Cardiac fibroblast (primary cell): ENCODE results near the gene CCDC178.

ENCODE experiments used
- DNase-seq, 2 donors: peaks; one replicate each; pipeline versions ENCODE4 v3.0.0 to v3.0.0-alpha.2; 2010; ENCODE audit warnings: low read depth in 2 of 2
- H3K4me3 ChIP-seq, 2 donors: replicated peaks in 1 of 2; 1 replicate in 1 of 2; 2 replicates in 1 of 2; pipeline ENCODE4 v1.5.1; 2011; ENCODE audit warnings: low read depth in 2 of 2, low read length in 2 of 2, mild to moderate bottlenecking in 2 of 2, moderate library complexity in 1 of 2
- TF ChIP-seq, protein P1 (sequence below): IDR thresholded peaks from one replicate; pipeline ENCODE4 v1.5.1; 2011; ENCODE audit warnings: low read depth, mild to moderate bottlenecking, low read length, inconsistent platforms

The CCDC178 gene

DNA sequence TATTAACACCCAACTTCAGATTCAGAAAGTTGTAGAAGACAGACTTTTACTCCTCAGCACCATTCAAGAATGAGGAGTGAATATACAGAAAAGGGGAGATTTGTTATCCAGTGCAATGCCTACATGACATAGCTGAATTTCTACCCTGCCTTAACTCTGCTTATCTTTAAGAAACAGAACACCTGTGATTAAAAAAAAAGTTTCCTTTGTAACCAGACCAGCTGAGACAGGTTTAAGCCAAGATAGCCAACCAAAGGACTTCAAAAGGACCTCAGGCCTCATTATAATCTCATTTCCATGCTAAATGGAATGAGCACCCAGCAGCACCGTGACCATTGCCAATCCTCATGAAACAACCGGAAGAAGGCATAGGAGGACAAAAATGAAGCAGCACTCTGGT is 122.9 kb downstream of the CCDC178 start:
- DNase-seq, result no peak
- no peak overlapping the region for H3K4me3 ChIP-seq
- TF ChIP-seq, protein P1, sequence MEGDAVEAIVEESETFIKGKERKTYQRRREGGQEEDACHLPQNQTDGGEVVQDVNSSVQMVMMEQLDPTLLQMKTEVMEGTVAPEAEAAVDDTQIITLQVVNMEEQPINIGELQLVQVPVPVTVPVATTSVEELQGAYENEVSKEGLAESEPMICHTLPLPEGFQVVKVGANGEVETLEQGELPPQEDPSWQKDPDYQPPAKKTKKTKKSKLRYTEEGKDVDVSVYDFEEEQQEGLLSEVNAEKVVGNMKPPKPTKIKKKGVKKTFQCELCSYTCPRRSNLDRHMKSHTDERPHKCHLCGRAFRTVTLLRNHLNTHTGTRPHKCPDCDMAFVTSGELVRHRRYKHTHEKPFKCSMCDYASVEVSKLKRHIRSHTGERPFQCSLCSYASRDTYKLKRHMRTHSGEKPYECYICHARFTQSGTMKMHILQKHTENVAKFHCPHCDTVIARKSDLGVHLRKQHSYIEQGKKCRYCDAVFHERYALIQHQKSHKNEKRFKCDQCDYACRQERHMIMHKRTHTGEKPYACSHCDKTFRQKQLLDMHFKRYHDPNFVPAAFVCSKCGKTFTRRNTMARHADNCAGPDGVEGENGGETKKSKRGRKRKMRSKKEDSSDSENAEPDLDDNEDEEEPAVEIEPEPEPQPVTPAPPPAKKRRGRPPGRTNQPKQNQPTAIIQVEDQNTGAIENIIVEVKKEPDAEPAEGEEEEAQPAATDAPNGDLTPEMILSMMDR, result no peak

- H3K4me3 ChIP-seq, result no peak overlapping the region
- TF ChIP-seq, protein P1, result no peak
- no peak for DNase-seq
Observed at GRCh38 chr18:33316146-33316587, 124.4 kb downstream of the CCDC178 start.

DNA sequence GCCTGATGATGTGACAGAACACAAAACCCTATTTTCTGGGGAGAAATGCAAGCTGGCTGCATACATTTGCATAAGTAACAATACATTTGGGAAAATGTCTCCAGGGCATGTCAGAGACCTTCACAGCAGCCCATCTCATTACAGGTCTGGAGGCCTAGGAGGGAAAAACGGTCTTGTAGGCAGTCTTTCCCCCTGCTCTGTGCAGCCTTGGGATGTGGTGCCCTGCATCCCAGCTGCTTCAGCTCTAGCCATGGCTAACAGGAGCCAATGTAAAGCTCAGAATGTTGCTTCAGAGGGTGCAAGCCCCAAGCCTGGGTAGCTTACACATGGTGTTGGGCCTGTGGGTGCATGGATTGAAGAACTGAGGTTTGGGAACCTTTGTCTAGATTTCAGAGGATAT is 133.0 kb downstream of the CCDC178 start:
- no peak overlapping the region for H3K4me3 ChIP-seq
- no peak for DNase-seq
- TF ChIP-seq, protein P1, result no peak

DNA sequence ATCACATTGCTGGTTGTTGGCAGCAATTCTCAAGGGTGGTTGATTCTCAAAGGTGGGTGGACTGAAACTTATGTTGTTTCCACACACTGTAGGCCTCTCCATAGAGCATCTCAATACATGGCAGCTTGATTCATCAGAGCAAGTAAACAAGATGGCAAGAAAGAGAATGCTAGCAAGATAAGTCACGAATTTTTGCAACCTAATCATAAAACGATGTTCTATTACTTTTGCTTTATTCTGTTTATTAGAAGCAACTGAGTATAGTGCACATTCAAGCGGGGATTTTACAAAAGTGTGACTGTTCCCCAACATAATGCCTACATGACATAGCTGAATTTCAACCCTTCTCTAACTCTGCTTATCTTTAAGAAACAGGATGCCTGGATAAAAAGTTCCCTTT is 136.2 kb downstream of the CCDC178 start:
- TF ChIP-seq, protein P1, result no peak
- H3K4me3 ChIP-seq, result no peak overlapping the region
- DNase-seq, result no peak

GRCh38 chr18:33291539-33291938 is 149.0 kb downstream of the CCDC178 start:
- H3K4me3 ChIP-seq, result no peak overlapping the region
- no peak for DNase-seq
- TF ChIP-seq, protein P1, result no peak

- no peak for DNase-seq
- H3K4me3 ChIP-seq, result no peak overlapping the region
- TF ChIP-seq, protein P1, result no peak
Observed at GRCh38 chr18:33288082-33288716, 152.3 kb downstream of the CCDC178 start.

DNA sequence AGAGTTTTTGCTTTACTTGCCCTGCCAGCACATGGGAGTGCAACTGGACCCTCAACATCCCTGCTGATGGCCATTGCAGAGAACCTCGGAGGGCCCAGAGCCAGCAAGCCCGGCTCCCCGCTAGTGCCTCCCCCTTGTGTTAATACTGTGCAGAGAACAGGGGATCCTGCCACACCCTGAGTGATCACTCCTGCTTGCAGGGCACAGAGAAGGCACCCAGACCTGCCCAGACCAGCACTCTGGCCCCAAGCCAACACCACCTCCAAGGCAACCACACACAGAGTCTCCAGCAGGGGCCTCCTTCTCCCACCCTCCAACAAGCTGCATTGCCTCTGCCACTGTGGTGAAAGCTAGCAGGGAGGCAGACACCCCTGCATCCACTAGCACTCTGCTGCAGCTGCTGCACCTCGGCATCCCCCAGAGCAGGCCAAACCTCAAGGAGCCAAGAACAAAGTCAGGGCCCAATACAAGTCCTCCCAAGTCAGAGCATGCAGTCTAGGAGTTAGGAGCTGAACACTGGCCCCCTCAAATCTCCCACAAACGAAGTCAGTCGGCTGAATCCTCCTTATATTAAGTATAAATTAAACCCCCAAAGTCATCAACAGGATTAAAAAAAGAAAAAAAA is 157.7 kb downstream of the CCDC178 start:
- no peak for DNase-seq
- TF ChIP-seq, protein P1, result no peak
- no peak overlapping the region for H3K4me3 ChIP-seq
